MCF 10A (cell line): Measurements from ENCODE around the gene ABHD2. TPM values are rescaled to one million over a fixed set of nuclear protein-coding genes. Genes with fewer than 3 reads are reported as not detected.
A peak's percentile ranks its signal among the peaks of the same experiment; 100 is the strongest.

Experiments used
- BruUV-seq: library from RNA; stranded (reverse); fragments of 400-500 nt; replicated peaks from 2 replicates; lab custom pipeline; 2021; lab: Mats Ljungman, UMichigan
- CTCF ChIA-PET: fragments of 300-600 bp; sonication (Branson Sonifier 250); formaldehyde crosslinking; extraction: SDS; loops from one replicate; lab custom pipeline; 2021; ENCODE audit warnings: antibody characterized with exemption, inconsistent platforms; lab: Yijun Ruan, JAX
- POLR2A ChIA-PET: fragments of 300-600, 350-650 bp; sonication (Branson Sonifier 250); formaldehyde crosslinking; extraction: SDS; loops from one replicate; lab custom pipeline; 2020; ENCODE audit warnings: antibody characterized with exemption, inconsistent platforms; lab: Yijun Ruan, JAX
- DNase-seq: peaks from one replicate; pipeline ENCODE4 v3.0.0-alpha.2; 2018; ENCODE audit not compliant: unreplicated experiment
- H3K27ac Mint-ChIP-seq: one replicate; pipeline ENCODE4 v1.8.0; 2022; ENCODE audit warnings: mild to moderate bottlenecking, low read depth, mixed read lengths; ENCODE audit not compliant: unreplicated experiment
- H3K27me3 Mint-ChIP-seq: one replicate; pipeline ENCODE4 v1.8.0; 2022; ENCODE audit warnings: mixed read lengths; ENCODE audit not compliant: insufficient read depth, unreplicated experiment
- H3K36me3 Mint-ChIP-seq: one replicate; pipeline ENCODE4 v1.8.0; 2022; ENCODE audit warnings: mild to moderate bottlenecking, moderate library complexity, mixed read lengths; ENCODE audit not compliant: insufficient read depth, unreplicated experiment
- H3K4me1 Mint-ChIP-seq: one replicate; pipeline ENCODE4 v1.8.0; 2022; ENCODE audit warnings: mixed read lengths; ENCODE audit not compliant: insufficient read depth, unreplicated experiment
- H3K4me3 Mint-ChIP-seq: one replicate; pipeline ENCODE4 v1.8.0; 2022; ENCODE audit warnings: mild to moderate bottlenecking, moderate library complexity, mixed read lengths; ENCODE audit not compliant: unreplicated experiment
- H3K9me3 Mint-ChIP-seq: one replicate; pipeline ENCODE4 v1.8.0; 2022; ENCODE audit warnings: mixed read lengths; ENCODE audit not compliant: unreplicated experiment
- CTCF ChIP-seq: fragments of 200-600 bp; IDR thresholded peaks from one replicate; pipeline ENCODE4 v1.8.0; 2022; ENCODE audit warnings: antibody characterized with exemption, mild to moderate bottlenecking; ENCODE audit not compliant: unreplicated experiment
- intact Hi-C: fragments of 100-400 bp; cut with micrococcal nuclease; formaldehyde crosslinking; loops from 2 replicates; pipeline ENCODE4 v1.14.1; 2022
- total RNA-seq: library from RNA; stranded (reverse); gene quantifications from 2 replicates; pipeline ENCODE4 v1.2.3, GENCODE V29; 2022

The ABHD2 gene
- total RNA-seq, 1 experiment from 2014 or later: 47.7 TPM

GRCh38 chr15:89052474-89052873 lies 35.8 kb upstream of the ABHD2 start:
- H3K27me3 Mint-ChIP-seq: no peaks in the 10 kb centered on the region
- no peaks in the 10 kb centered on the region for H3K9me3 Mint-ChIP-seq
- H3K27ac Mint-ChIP-seq: no peak overlapping the region
- ChIA-PET POLR2A (interaction anchor here (1.3 kb wide), 1 partner anchor 26 kb away, joined by 3 read pairs; no protein-coding TSS in a partner anchor), CTCF (interaction anchor here (1.0 to 12.9 kb wide), 3 partner anchors 16 to 148 kb away, joined by 3 to 452 read pairs (median 5); no protein-coding TSS in a partner anchor)
- H3K4me1 Mint-ChIP-seq: no peaks in the 10 kb centered on the region
- H3K36me3 Mint-ChIP-seq: no peaks in the 10 kb centered on the region
- no peak for TF ChIP-seq CTCF
- H3K4me3 Mint-ChIP-seq: no peak overlapping the region
- peak; percentile 47 for DNase-seq
- no TSS peak for BruUV-seq
- intact Hi-C loops: no loop called here

DNA sequence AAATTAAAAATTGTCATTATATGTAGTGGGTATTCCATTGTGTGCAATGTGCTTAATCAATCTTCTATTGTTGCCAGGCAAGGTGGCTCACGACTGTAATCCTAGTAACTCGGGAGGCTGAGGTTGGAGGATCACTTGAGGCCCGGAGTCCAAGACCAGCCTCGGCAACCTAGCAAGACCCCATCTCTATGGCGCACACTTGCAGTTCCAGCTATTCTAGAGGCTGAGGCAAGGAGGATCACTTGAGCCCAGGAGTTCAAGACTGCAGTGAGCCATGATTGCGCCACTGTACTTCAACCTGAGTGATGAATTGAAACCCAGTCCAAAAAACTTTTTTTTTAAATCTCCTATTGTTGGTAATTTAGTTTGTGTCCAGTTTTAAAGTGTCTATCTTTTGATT lies 33.4 kb upstream of the ABHD2 start:
- intact Hi-C loops: no loop called here
- BruUV-seq: no TSS peak
- Mint-ChIP-seq H3K27me3 (no peaks in the 10 kb centered on the region), H3K4me3 (no peak overlapping the region), H3K4me1 (no peaks in the 10 kb centered on the region), H3K9me3 (no peaks in the 10 kb centered on the region), H3K27ac (no peak overlapping the region), H3K36me3 (no peaks in the 10 kb centered on the region)
- no peak for DNase-seq
- TF ChIP-seq CTCF: no peak
- ChIA-PET CTCF (interaction anchor here (0.6 to 12.9 kb wide), 4 partner anchors 14 to 399 kb away, joined by 3 to 452 read pairs (median 8); no protein-coding TSS in a partner anchor), POLR2A (interaction anchor here (0.8 kb wide), 1 partner anchor 123 kb away, joined by 3 read pairs; no protein-coding TSS in a partner anchor)

GRCh38 chr15:89057506-89058133 lies 30.6 kb upstream of the ABHD2 start:
- TF ChIP-seq CTCF: peak; percentile 99
- peak; percentile 87 for DNase-seq
- Mint-ChIP-seq H3K27me3 (no peaks in the 10 kb centered on the region), H3K9me3 (no peaks in the 10 kb centered on the region), H3K4me3 (no peak overlapping the region), H3K27ac (no peak overlapping the region), H3K4me1 (no peaks in the 10 kb centered on the region), H3K36me3 (no peaks in the 10 kb centered on the region)
- intact Hi-C loops: loop anchor here (1.0 kb wide), 3 partner anchors 72 to 120 kb away; no protein-coding TSS in a partner anchor
- CTCF ChIA-PET: interaction anchor here (0.6 to 12.9 kb wide), 76 partner anchors 9 to 1350 kb away, joined by 3 to 452 read pairs (median 5); partner anchors contain the start of genes ABHD2, ISG20 and TICRR
- no TSS peak for BruUV-seq
- POLR2A ChIA-PET: interaction anchor here (0.9 to 1.6 kb wide), 4 partner anchors 31 to 120 kb away, joined by 3 to 6 read pairs (median 4); partner anchors contain the start of gene ABHD2

DNA sequence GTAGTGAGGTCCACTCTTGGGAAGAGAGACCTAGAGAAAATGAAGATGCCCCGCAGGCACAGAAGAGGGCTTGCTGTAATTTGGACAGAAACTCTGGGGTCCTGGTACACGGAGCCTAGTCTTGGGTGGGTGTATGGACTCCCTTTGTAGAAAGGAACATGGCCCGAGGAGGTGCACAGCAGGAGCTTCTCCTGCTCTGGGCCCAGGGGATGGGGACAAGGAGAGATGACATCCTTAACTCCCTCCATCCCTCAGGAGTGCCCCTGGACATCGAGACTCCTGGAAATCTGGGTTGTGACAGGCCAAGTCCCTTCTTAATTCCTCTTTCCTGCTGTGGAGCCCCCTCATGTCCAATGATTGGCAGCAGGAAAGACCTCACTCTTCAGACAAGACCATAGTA lies 29.9 kb upstream of the ABHD2 start:
- TF ChIP-seq CTCF: no peak
- no peak overlapping the region for H3K27ac Mint-ChIP-seq
- POLR2A ChIA-PET: interaction anchor here (1.6 kb wide), 1 partner anchor 30 kb away, joined by 6 read pairs; the partner anchor contains the start of gene ABHD2
- H3K27me3 Mint-ChIP-seq: no peaks in the 10 kb centered on the region
- no peaks in the 10 kb centered on the region for H3K36me3 Mint-ChIP-seq
- intact Hi-C loops: no loop called here
- H3K9me3 Mint-ChIP-seq: no peaks in the 10 kb centered on the region
- H3K4me1 Mint-ChIP-seq: no peaks in the 10 kb centered on the region
- no TSS peak for BruUV-seq
- CTCF ChIA-PET: interaction anchor here (0.6 to 12.9 kb wide), 41 partner anchors 8 to 517 kb away, joined by 3 to 452 read pairs (median 9); partner anchors contain the start of genes ABHD2 and TICRR
- no peak for DNase-seq
- H3K4me3 Mint-ChIP-seq: no peak overlapping the region
